Right lobe of liver (tissue), 6 donors: Measurements from ENCODE around the gene TBK1. TPM values are rescaled to one million over a fixed set of nuclear protein-coding genes. Genes with fewer than 3 reads are reported as not detected.
A peak's percentile ranks its signal among the peaks of the same experiment; 100 is the strongest.

Source experiments
- ATAC-seq, 4 donors: fragments of 200-7000 bp; cut with Tn5 transposase; one replicate each; pipeline ENCODE4 v1.9.1; 2020; ENCODE audit warnings: mild to moderate bottlenecking in 4 of 4, moderate library complexity in 4 of 4
- DNase-seq, 3 donors: peaks; one replicate each; pipeline ENCODE4 v3.0.0-alpha.2; 2020
- H3K27ac ChIP-seq, 3 donors: fragments of 200-600 bp; one replicate each; pipeline ENCODE4 v1.8.0; 2022
- H3K27me3 ChIP-seq, 2 donors: fragments of 200-600 bp; one replicate each; pipeline ENCODE4 v1.8.0; 2022
- H3K36me3 ChIP-seq, 4 donors: fragments of 200-600 bp; sonication (generic) in 1 of 4; one replicate each; pipeline versions ENCODE4 v1.5.1 to v1.8.0; 2017 to 2022; ENCODE audit warnings: control low read depth in 1 of 4
- H3K4me1 ChIP-seq, 4 donors: fragments of 200-600 bp; sonication (generic) in 1 of 4; one replicate each; pipeline versions ENCODE4 v1.5.1 to v1.8.0; 2017 to 2022; ENCODE audit warnings: control low read depth in 1 of 4
- H3K4me3 ChIP-seq, 3 donors: fragments of 200-600 bp; one replicate each; pipeline ENCODE4 v1.8.0; 2022
- H3K9me3 ChIP-seq, 4 donors: fragments of 200-600 bp; sonication (generic) in 1 of 4; one replicate each; pipeline versions ENCODE4 v1.5.1 to v1.8.0; 2017 to 2022; ENCODE audit warnings: control low read depth in 1 of 4
- CTCF ChIP-seq, 4 donors: fragments of 200-600 bp in 3 of 4; fragments of 450-650 bp in 1 of 4; IDR thresholded peaks; one replicate each; pipeline versions ENCODE4 v1.5.1 to v1.8.0; 2016 to 2022; ENCODE audit warnings: antibody characterized with exemption in 4 of 4, mild to moderate bottlenecking in 2 of 4
- POLR2A ChIP-seq: fragments of 450-650 bp; IDR thresholded peaks from one replicate; pipeline ENCODE4 v1.6.1; 2017; ENCODE audit warnings: antibody characterized with exemption, mild to moderate bottlenecking
- WGBS: methylation state at CpG from one replicate; pipeline ENCODE4 v1.1.6; 2018; ENCODE audit warnings: low coverage, low lambda C conversion rate; ENCODE audit not compliant: insufficient coverage; ENCODE audit errors: missing lambda C conversion rate; 5-methylcytosine and 5-hydroxymethylcytosine counted together
- intact Hi-C, 2 donors: fragments of 100-400 bp; cut with DNase I; formaldehyde crosslinking; loops; one replicate each; pipeline versions ENCODE4 v1.11.2 to v1.14.1; 2022
- long read RNA-seq: library from polyadenylated mRNA; unstranded; transcript quantifications from one replicate; pipeline ENCODE4 v2.0.0, GENCODE V29; 2019
- total RNA-seq, 6 experiments: library from RNA; depleted of rRNA in 2 of 6; stranded (reverse); fragments of >200 nt in 2 of 6; fragmentation: NEBNext Ultra II Directional in 3 of 6; extraction: Animal tissue kit (Norgen Biotek cat#: 25700) in 3 of 6; gene quantifications; one replicate each; pipeline versions ENCODE4 v1.1.0 to v1.2.4, GENCODE V29; 2016 to 2023
- donor health status: DM: no; HTN: yes; CAD: no.
- donor health status: DM: no; HTN: no; CAD: no.
- donor health status: DM: no; HTN: no; CAD: no.
- donor health status: DM: no; HTN: yes; CAD: no.
- donor health status: DM: no; HTN: yes; CAD: no.

The TBK1 gene
- 10 to 100 TPM in 5 of 6 experiments, 1 to 10 TPM in 1; 9.0 to 21.8 (median 14.0) TPM for total RNA-seq
- long read RNA-seq, partial matches to known transcripts, result 1 of 1 reads
- long read RNA-seq, other reads (novel, unspliced or antisense), result 0 of 1 reads

- Histone ChIP-seq H3K4me3 (peak within 1 kb of the TSS; percentile 86 to 90 (median 88)), H3K36me3 (peaks cover 0 to 20% (median 0%) of the 10 kb centered on the region in 4 donors), H3K27me3 (no peaks in the 10 kb centered on the region), H3K27ac (peak within 1 kb of the TSS; percentile 89 to 99 (median 93)), H3K4me1 (peaks cover 0 to 14% (median 0%) of the 10 kb centered on the region in 4 donors), H3K9me3 (no peaks in the 10 kb centered on the region)
- peak; percentile 92 to 94 (median 94) for DNase-seq
- ATAC-seq, result peak; percentile 87 to 96 (median 94)
- WGBS, result 0% methylated on average over 26 of the region's 94 CpGs
- intact Hi-C loops, result no loop called here
- peak; percentile 92 for TF ChIP-seq POLR2A
- peak in 2 of 4 donors; percentile 8 for TF ChIP-seq CTCF (IDR thresholded peaks at IDR 0.05)
Observed at GRCh38 chr12:64451687-64452558, at the start of gene TBK1. Gene TBK1 (plus strand): TSS chr12:64452120. CDS start chr12:64455871, 3,751 bp downstream.

- WGBS, result 86% methylated on average over 5 of the region's 5 CpGs
- Histone ChIP-seq H3K27ac (no peak overlapping the region), H3K4me3 (no peak overlapping the region), H3K36me3 (no peaks in the 10 kb centered on the region), H3K4me1 (peaks cover 0 to 17% (median 6%) of the 10 kb centered on the region in 4 donors), H3K9me3 (no peaks in the 10 kb centered on the region), H3K27me3 (no peaks in the 10 kb centered on the region)
- intact Hi-C loops, result no loop called here
- DNase-seq (no peak), ATAC-seq (no peak)
- TF ChIP-seq POLR2A (no peak), CTCF (IDR thresholded peaks at IDR 0.05) (no peak)
Observed at GRCh38 chr12:64402181-64402580, 49.7 kb upstream of the TBK1 start.

- DNase-seq (peak; percentile 96), ATAC-seq (peak; percentile 92 to 98 (median 94))
- no peak for TF ChIP-seq CTCF (IDR thresholded peaks at IDR 0.05)
- TF ChIP-seq POLR2A, result peak; percentile 91
- intact Hi-C loops, result no loop called here
- peaks cover 0 to 30% (median 11%) of the 10 kb centered on the region in 4 donors for H3K4me1 ChIP-seq
- H3K9me3 ChIP-seq, result no peaks in the 10 kb centered on the region
- WGBS, result 29% methylated on average over 17 of the region's 60 CpGs
- peak within 1 kb of the TSS; percentile 89 to 98 (median 90) for H3K27ac ChIP-seq
- H3K27me3 ChIP-seq, result no peaks in the 10 kb centered on the region
- no peaks in the 10 kb centered on the region for H3K36me3 ChIP-seq
- peak within 1 kb of the TSS; percentile 93 to 98 (median 97) for H3K4me3 ChIP-seq
Observed at GRCh38 chr12:64403707-64404469, 48.0 kb upstream of the TBK1 start, which contains the start of gene XPOT. Gene XPOT (plus strand): TSS chr12:64404392. CDS start chr12:64410036, 5,644 bp downstream.

- peaks cover 0 to 33% (median 11%) of the 10 kb centered on the region in 4 donors for H3K4me1 ChIP-seq
- H3K9me3 ChIP-seq, result no peaks in the 10 kb centered on the region
- ATAC-seq (peak; percentile 58 to 75 (median 62)), DNase-seq (peak; percentile 67 to 75 (median 72))
- WGBS, result under 1% methylated on average over 25 of the region's 78 CpGs
- no peaks in the 10 kb centered on the region for H3K36me3 ChIP-seq
- peak in 1 of 4 donors; percentile 4 for TF ChIP-seq CTCF (IDR thresholded peaks at IDR 0.05)
- TF ChIP-seq POLR2A, result no peak
- peak overlapping the region; percentile 89 to 98 (median 90) for H3K27ac ChIP-seq
- H3K4me3 ChIP-seq, result peak overlapping the region; percentile 93 to 98 (median 97)
- no peaks in the 10 kb centered on the region for H3K27me3 ChIP-seq
- intact Hi-C loops, result no loop called here
Observed at GRCh38 chr12:64404470-64405256, 47.3 kb upstream of the TBK1 start.
